Activated CD4-positive, alpha-beta T cell treated with anti-CD3 and anti-CD28 coated beads for 24 hours (primary cell): ENCODE data around the gene KCTD5.
"Not testable (repeated sequence)": the region's sequence is repeated elsewhere in the genome, so short reads cannot be mapped to it uniquely, and the experiment has no call there.

Source experiments
- DNase-seq, 2 donors: peaks; one replicate each; pipeline ENCODE4 v3.0.0-alpha.2; 2020; ENCODE audit warnings: low read depth in 2 of 2

KCTD5 gene

GRCh38 chr16:2710021-2710710, 27.8 kb downstream of the KCTD5 start:
- no peak for DNase-seq

DNA sequence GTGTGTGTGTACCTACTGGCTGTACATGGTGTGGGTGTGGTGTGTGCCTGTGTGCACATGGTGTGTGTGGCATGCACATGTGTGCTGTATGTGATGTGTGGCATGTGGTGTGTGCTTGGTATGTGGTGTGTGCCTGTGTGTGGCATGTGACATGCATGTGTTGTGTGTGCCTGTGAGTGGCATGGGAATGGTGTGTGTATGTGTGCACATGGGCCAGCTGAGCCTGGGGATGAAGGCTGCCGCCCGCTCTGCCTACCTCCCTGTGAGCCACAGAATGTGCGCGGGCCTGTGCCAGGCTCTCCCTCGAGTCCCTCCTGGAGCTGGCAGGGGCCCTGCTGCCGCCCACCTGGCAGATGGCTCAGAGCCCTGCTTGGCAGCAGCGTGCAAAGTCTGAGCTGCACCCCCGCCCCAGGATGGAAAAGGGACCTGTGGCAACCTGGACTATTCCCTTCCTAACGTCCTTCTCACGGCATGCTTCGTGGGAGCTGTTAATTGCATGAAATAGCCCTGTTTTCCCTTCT, 28.4 kb downstream of the KCTD5 start:
- no peak for DNase-seq

- DNase-seq, result no peak
Measured at GRCh38 chr16:2711370-2712062, 29.2 kb downstream of the KCTD5 start.

GRCh38 chr16:2712063-2712441, 29.7 kb downstream of the KCTD5 start:
- DNase-seq, result no peak

DNA sequence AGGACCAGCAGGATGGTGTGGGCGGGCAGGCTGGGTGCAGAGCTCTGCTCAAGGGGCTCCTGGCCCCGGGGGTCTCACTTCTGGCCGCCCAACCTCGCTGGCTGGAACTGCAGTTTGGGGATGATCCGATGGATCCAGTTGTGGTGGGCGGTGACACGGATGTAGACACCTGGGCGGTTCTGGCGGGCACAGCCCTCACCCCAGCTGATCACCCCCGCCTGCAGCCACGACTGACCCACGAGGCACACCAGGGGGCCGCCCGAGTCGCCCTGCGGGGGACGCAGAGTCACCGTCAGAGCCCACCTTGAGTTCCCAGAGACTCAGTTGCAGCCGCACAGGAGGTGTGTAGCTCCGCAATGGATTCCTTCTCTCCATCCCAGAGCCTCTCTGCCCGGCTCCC, 30.2 kb downstream of the KCTD5 start:
- no peak for DNase-seq

GRCh38 chr16:2713523-2713922, 31.2 kb downstream of the KCTD5 start:
- no peak for DNase-seq

DNA sequence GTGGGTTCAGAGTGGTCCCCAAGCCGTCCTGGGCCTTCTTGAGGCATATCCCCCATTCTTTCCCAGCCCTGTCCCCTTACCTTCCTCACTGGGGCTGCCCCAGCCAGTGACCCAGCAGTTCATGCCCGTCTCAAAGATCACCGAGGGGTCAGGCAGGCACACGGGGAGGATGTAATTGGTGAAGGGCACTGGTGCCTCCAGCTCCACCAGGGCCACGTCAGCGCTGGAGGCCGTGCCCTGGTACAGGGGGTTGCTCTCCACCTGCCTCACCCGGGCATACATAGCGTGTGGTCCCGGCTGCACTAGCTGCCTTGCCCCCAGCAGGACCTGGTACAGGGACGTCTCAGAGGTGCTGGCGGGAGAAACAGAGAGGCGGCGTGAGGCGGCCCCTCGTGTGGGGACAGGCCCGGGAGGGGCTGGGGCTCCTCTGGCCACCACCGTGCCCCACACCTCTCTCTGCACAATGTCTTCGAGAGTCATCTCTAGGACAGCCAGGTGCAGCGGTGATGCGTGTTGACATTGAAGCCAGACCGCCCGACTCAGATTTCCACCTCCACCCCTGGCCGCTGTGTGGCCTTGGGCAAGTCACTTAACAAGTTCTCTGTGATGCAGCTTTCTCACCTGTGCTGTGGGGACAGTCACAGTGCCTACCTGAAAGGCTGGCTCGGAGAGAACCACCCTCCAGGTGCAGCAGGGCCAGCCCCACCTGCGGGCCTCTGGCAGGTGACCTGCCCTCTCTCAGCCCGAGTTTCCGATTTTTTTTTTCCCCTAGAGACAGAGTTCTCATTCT, 31.9 kb downstream of the KCTD5 start:
- DNase-seq, result no peak

GRCh38 chr16:2715064-2715463, 32.7 kb downstream of the KCTD5 start:
- no peak for DNase-seq

GRCh38 chr16:2715519-2715918, 33.2 kb downstream of the KCTD5 start:
- DNase-seq, result peak; percentile 60 to 68

GRCh38 chr16:2715966-2716885, 33.9 kb downstream of the KCTD5 start:
- DNase-seq, result no peak

DNA sequence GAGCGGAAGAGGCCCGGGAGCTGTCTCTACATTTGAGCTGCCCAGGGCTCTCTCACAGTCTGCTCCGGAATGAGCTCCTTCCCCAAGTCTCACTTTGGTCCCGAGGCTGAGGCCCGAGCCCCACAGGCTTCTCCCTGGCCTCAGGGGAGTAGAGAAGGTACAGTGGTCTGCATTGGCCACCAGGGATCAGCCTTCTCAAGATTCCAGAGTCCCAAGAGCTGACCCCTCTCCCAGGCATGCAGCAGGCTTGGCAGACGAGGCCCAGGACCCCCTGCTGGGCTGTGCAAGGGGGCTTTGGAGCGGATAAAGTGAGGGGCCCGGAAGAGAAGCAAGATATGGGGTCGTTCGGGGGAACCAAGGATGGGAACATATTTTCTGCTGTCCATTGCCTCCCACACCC, 34.6 kb downstream of the KCTD5 start:
- DNase-seq, result no peak

GRCh38 chr16:2717383-2718263, 35.3 kb downstream of the KCTD5 start:
- DNase-seq, result no peak

GRCh38 chr16:2719328-2720063, 37.2 kb downstream of the KCTD5 start:
- DNase-seq, result no peak

GRCh38 chr16:2720064-2720457, 37.7 kb downstream of the KCTD5 start, which contains the start of gene PRSS27:
Gene PRSS27 (minus strand): TSS chr16:2720224. CDS start chr16:2720160, 64 bp downstream.
- DNase-seq, result no peak

DNA sequence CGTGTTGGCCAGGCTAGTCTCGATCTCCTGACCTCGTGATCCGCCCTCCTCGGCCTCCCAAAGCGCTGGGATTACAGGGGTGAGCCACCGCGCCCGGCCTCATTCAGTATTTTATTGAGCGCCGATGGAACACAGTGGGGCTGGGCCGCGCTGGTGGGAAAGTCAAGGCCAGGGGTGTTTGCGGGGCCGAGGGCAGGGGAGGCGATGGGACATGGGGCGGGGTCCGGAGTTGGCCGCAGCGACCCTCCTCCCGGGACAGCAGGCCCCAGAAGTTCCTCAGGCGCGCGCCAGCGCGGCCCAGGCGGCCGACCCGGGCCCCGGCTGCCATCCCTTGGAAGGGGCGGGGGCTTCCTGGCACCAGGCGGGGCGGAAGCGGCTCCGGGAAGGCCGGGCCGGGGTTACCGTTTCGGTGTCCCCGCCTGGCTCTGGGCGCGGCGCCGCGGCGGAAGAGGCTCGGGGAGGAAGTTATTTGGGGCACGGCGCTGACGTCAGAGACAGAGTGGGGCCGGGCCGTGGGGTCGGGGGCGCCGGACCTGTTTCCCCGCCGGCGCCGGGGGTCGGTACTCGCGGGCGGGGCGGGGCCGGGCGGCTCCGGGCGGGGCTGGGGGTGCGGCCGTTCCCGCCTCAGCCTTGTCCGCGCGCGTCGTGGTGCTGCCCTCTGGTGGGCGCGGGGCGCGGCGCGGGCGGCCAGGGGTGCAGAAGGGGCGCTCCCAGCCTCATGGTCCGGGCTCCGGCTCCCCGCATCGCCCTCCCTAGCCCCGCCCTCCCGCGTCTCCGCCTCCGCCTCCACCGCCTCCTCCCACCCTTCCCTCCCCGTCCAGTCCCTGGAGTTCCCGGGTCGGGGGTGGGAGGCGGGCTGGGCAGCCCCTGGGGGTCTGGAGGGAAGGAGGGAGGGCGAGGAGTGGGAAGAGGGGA, 38.7 kb downstream of the KCTD5 start:
- DNase-seq, result peak; percentile 81 to 82

GRCh38 chr16:2721634-2722173, 39.4 kb downstream of the KCTD5 start:
- not testable (repeated sequence) for DNase-seq

DNA sequence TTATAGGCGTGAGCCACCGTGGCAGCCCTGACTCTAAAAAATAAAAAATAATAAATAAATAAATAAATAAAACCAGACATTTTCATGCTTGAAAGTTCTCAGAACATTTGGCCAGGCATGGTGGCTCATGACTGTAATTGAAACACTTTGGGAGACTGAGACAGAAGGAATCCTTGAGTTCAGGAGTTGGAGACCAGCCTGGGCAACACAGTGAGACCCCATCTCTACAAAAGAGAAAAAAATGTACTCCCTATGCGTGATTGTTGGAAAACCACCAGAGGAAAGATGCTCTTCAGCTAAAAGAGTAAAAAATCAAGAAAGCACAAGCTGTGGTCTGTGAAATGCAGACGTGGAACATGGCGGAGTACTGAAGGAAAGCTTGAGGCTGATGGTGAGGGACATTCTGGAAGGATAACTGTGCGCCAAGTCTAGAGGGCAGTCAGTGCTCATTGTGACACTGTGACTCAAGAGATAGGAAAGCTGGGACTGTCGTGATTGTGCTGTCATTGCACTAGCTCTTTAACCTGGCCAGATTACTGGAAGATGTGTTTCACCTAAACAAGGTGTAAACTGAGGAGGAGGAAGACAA, 41.9 kb downstream of the KCTD5 start:
- no peak for DNase-seq

DNA sequence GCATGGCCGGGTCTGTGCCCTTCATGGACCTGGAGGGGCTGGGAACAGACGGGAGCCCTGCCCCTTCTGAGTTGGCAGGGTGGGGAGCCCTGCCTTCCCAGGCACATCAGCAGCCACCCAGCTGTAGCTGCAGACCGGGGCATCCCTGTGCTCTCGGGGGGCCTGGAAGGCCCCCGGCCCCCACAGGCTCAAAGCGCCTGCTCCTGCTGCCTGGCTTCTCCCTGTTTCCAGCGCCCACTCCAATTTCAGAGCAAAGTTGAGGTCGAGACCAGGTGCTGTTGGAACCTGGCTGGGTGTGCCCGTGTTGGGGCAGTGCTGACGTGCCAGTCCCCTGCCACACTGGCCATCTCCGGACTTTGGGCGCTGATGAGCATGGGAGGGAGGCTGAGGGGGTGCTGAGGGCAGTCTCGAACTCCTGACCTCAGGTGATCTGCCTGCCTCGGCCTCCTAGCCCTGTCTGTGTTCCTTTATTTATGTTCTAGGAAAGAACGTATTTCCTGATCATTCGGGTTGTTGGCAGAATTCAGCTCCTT, 42.6 kb downstream of the KCTD5 start:
- no peak for DNase-seq
